GM12801 (cell line): Measurements from ENCODE around the gene DCTN3.

Source experiments
- TF ChIP-seq, protein P1 (sequence below): IDR thresholded peaks from one replicate; pipeline ENCODE4 v1.5.1; 2011; ENCODE audit warnings: control low read depth; ENCODE audit not compliant: insufficient read length; ENCODE audit errors: extremely low read depth

DCTN3 gene

DNA sequence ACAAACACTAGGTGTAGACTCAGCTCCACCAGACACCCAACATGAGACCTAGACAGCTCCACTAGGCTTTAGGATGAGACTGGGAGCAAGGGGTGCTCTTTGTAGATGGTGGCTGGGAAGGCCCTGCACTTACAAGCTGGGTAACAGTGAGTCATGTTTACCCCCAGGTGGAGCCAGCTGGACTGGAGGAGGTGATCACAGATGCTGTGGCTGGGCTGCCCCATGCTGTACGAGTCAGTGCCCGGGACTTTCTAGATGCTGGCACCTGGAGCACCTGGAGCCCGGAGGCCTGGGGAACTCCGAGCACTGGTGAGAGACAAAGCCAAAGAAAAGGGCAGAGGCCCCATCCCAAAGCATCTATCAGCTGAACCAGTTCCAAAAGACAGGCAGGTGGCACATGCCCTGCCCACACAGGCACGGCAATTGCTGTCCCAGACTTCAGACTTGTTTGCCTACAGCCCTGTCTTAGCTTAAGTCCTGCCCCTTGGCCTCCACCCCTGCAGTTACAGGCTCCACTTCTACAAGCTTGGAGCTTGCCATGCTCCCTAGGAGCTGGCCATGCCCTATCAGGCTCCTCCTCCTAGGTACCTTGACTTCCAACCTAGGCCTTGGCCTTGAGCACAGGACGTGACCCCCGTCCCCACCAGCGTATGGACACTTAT lies 39.4 kb upstream of the DCTN3 start:
- TF ChIP-seq, protein P1, sequence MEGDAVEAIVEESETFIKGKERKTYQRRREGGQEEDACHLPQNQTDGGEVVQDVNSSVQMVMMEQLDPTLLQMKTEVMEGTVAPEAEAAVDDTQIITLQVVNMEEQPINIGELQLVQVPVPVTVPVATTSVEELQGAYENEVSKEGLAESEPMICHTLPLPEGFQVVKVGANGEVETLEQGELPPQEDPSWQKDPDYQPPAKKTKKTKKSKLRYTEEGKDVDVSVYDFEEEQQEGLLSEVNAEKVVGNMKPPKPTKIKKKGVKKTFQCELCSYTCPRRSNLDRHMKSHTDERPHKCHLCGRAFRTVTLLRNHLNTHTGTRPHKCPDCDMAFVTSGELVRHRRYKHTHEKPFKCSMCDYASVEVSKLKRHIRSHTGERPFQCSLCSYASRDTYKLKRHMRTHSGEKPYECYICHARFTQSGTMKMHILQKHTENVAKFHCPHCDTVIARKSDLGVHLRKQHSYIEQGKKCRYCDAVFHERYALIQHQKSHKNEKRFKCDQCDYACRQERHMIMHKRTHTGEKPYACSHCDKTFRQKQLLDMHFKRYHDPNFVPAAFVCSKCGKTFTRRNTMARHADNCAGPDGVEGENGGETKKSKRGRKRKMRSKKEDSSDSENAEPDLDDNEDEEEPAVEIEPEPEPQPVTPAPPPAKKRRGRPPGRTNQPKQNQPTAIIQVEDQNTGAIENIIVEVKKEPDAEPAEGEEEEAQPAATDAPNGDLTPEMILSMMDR, result no peak

DNA sequence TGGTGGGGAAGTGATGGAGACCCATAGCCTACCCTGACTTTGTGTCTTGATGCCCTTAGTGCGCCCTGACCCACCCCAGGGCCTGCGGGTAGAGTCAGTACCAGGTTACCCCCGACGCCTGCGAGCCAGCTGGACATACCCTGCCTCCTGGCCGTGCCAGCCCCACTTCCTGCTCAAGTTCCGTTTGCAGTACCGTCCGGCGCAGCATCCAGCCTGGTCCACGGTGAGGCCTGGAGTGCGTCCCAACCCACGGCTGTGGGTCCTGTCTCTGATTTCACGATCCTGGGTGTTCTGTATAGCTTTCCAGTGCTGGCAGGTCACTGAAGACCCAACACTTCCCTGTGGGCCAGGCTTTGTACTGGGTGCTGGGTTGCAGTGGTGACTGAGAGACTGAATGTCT lies 38.2 kb upstream of the DCTN3 start:
- TF ChIP-seq, protein P1, result no peak

DNA sequence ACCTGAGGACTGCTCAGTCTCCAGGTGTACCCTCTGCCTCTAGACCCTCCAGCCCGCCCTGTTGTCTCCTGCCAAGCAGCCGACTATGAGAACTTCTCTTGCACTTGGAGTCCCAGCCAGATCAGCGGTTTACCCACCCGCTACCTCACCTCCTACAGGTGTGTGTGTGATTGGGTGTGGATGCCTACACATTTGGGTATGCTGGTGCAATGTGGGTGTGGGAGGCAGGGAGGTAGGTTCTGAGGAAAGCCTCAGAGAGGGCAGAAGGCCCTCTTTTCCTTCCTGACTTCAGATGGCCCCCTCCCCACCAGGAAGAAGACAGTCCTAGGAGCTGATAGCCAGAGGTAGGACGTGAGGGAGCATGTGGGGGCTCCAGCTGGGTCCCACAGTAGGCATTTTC lies 36.7 kb upstream of the DCTN3 start:
- TF ChIP-seq, protein P1, result no peak

DNA sequence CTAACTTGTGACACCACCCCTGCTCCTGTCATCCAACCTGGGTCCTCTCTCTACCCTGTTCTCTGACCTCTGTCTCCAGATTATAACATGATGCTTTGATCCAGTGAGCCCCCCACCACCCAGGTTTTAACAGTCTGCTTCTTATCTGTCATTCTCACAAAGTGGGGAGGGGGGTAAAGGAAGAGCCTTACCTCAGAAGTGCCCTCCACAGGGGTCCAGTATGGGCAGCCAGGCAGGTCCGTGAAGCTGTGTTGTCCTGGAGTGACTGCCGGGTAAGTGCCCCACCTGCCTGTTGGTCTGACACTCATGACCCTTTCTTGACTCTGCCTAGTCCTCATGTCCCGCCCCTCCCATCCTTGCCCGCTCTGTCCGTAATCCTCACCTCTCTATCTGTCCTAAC lies 35.1 kb upstream of the DCTN3 start:
- TF ChIP-seq, protein P1, result no peak

DNA sequence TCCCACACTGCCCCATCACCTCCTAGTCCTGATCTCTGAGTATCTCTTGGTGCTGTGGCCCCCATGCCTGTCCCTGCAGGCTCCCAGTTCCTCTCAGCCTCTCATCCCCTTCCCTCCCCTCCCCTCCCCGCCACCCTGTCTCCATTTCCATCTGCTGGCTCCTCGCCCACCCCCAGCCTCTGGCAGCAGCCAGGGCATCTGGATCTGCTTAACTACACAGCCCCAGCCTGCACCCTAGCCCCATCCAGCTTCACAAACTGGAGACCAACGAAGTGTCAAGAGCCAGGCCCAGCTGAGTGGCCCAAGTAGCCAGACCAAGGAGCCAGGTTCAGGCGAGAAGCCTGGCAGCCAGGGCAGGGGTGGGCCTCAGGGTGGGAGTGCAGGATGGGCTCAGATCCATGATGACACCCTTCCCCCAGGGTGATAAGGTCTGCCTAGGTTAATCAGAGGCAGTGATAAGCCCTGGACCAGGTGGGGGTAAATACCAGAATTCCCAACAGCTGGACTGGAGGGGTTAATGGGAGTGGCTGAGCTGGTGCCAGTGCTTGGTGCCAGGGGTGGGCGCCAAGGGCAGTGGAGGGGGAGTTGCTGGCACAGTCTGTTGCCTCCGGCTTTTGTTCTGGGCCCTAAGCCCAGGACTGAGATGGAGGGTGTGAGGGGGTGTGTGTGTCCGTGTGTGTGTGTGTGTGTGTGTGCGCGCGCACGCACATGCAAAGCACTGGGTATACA lies 34.2 kb upstream of the DCTN3 start:
- TF ChIP-seq, protein P1, result no peak

DNA sequence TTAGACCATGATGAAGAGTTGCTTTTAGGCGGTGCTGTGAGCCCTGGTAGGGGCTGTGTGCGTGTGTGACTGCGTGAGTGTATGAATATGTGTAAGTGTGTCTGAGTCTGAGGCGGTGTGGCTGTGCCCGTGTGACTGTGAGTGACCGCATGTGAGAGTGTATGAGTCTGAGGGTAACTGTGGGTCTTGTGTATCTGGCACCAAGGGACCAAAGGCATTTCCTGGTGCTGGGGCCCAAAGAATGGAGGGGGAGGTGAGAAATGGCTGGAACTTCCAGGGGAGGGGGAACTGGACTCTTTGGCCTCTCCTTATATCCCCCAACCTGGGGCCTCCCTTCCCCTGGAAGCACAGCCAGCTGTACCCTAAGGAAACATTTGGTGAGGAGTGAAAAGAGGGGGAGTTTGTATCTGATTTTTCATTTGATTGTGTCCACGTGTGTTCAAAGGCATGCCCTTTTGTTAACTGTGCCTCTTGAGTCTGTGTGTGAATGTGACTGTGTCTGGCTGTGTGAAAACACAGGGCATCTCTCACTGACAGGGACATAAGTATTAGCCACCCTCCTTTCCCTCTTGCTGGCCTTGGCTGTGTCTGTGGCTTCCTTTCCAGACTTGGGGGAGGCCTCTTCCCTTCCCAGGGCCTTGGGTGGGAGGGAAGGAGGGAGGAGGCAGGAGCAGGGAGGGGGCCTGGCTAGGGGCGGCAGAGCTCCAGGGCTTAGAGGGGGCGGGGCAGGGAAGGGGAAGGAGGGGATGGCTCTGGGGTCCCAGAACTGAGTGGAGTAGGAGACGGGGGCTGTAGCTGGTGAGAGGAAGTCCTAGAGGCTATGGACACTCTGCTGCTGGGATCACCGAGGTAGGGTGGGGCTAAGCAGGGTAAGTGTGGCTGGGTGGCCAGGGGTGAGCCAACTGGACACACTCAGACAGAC lies 33.1 kb upstream of the DCTN3 start:
- TF ChIP-seq, protein P1, result no peak

DNA sequence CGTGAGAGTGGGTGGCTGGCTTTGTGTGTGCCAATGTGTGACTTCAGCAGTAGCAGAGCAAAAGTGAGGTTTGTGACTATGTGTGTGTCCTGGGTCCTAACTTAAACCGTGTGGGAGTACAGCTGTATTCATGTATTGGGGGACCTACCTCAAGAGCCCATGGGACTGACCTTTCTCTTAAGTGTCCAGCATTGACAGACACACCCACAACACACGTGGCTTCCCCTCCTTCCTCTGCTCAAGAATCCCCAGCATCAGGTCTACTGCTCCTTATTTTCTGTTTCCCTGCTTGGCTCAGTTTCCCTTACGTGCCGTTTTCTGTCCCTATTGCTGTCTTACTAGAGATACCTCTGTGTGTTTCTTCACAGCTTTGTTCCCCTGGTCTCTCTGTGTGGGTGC lies 32.3 kb upstream of the DCTN3 start:
- TF ChIP-seq, protein P1, result no peak
